ENCODE measurements around the gene MMP24OS. TPM values are rescaled to one million over a fixed set of nuclear protein-coding genes. Genes with fewer than 3 reads are reported as not detected.
"Not testable (repeated sequence)": the region's sequence is repeated elsewhere in the genome, so short reads cannot be mapped to it uniquely, and the experiment has no call there.

The MMP24OS gene
- total RNA-seq, 1 donor from 2014 or later, result 50.1 TPM

DNA sequence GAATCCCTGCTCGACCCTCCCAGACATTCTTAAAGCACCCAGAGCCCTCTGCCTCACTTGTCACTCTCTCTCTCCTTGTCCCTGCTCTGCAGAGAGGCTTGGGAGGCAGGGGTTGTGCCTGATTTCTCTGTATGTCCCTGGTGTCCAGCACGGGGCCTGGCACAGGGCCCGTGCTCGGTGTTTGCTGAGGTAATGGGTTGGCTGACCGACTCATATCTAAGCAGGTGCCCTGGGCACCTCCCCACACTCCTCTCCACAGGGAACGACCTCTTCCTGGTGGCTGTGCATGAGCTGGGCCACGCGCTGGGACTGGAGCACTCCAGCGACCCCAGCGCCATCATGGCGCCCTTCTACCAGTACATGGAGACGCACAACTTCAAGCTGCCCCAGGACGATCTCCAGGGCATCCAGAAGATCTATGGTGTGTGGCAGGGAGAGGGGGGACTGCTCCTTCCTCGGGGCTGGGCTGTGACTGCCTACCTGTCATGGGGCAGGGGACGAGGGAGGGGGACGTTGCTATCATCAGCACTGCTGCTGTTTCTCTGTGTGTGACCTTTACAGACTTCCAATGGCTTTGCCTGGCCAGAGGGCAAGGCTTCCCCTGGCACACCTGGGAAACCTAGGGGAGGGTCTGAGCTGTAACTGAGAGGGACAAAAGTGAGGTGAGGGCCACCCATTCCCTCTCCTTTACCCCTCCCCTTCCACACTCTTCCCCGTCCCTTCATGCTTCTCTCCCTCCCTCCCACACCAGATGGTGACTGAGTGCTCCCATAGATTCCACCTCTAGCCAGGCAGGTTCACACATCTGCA lies 14.2 kb downstream of the MMP24OS start:
- ATAC-seq (peak; percentile 51), DNase-seq (ENCODE audit: missing footprints) (no peak)
- intact Hi-C loops (cut with DNase I), result no loop called here

- DNase-seq (ENCODE audit: missing footprints); intact Hi-C loops (cut with DNase I): not testable (repeated sequence)
- ATAC-seq, result peak; percentile 68
Observed at GRCh38 chr20:35262731-35263531, 15.0 kb downstream of the MMP24OS start.

DNA sequence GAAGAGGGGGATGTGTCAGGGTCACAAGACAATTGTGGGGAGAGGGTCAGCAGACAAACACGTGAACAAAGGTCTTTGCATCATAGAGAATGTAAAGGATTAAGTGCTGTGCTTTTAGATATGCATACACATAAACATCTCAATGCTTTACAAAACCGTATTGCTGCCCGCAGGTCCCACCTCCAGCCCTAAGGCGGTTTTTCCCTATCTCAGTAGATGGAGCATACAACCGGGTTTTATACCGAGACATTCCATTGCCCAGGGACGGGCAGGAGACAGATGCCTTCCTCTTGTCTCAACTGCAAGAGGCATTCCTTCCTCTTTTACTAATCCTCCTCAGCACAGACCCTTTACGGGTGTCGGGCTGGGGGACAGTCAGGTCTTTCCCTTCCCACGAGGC lies 15.6 kb downstream of the MMP24OS start:
- DNase-seq (ENCODE audit: missing footprints); ATAC-seq; intact Hi-C loops (cut with DNase I): not testable (repeated sequence)

DNA sequence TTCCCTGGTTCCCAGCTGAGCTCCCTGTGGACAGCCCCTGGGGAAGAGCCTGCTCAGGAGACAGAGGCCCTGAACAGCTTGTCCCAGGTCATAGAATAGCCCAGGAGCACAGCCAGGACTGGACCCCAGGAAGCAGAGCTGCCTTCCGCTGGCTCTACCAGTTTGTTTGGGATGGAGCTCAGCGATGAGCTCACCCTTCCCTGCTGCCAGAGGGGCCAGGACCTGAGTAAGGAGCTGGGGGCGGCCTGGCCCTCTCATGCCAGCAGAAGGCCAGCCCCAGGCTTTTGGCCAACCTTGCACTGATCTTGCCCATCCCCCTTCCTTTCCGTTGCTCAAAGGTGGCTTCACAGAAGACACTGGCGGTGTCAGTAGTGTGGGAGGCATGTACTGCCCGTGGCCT lies 17.5 kb downstream of the MMP24OS start:
- ATAC-seq, result no peak
- intact Hi-C loops (cut with DNase I), result no loop called here

GRCh38 chr20:35257175-35257909 lies 20.6 kb downstream of the MMP24OS start:
- DNase-seq (ENCODE audit: missing footprints), result no peak
- ATAC-seq, result peak; percentile 28
- intact Hi-C loops (cut with DNase I), result no loop called here

More for the DNA sequence above, 17.5 kb downstream of the MMP24OS start:
- no peak for DNase-seq (ENCODE audit: missing footprints)

DNA sequence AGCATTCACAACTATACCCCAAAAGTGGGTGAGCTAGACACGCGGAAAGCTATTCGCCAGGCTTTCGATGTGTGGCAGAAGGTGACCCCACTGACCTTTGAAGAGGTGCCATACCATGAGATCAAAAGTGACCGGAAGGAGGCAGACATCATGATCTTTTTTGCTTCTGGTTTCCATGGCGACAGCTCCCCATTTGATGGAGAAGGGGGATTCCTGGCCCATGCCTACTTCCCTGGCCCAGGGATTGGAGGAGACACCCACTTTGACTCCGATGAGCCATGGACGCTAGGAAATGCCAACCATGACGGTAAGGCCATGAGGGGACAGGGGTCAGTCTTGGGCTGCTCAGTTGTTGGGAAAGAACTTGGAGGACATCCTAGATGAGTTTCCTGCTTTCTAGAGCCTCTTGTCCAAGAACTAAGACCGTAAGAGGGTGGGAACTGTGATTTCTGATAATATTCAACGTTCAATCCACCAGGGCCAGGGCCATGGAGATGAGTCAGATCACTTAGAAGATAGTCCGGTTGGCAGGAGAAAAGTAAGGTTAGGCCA lies 23.4 kb downstream of the MMP24OS start:
- DNase-seq (ENCODE audit: missing footprints) (no peak), ATAC-seq (no peak)
- intact Hi-C loops (cut with DNase I), result no loop called here

GRCh38 chr20:35253010-35253409 lies 24.9 kb downstream of the MMP24OS start:
- intact Hi-C loops (cut with DNase I), result no loop called here
- DNase-seq (ENCODE audit: missing footprints) (no peak), ATAC-seq (no peak)

DNA sequence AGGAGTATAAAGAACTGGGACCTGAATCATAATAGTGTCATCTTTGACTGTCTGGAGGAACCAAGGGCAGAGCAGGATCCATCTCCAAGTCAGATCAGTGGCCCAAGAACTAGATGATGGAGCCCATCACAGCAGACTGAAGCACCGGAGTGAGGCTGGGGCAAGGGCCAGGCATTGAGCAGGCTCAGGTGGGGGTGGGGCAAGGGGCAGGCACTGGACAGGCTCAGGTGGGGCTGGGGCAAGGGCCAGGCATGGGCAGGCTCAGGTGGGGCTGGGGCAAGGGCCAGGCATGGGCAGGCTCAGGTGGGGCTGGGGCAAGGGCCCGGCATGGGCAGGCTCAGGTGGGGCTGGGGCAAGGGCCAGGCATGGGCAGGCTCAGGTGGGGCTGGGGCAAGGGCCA lies 25.3 kb downstream of the MMP24OS start:
- intact Hi-C loops (cut with DNase I); DNase-seq (ENCODE audit: missing footprints); ATAC-seq: not testable (repeated sequence)

DNA sequence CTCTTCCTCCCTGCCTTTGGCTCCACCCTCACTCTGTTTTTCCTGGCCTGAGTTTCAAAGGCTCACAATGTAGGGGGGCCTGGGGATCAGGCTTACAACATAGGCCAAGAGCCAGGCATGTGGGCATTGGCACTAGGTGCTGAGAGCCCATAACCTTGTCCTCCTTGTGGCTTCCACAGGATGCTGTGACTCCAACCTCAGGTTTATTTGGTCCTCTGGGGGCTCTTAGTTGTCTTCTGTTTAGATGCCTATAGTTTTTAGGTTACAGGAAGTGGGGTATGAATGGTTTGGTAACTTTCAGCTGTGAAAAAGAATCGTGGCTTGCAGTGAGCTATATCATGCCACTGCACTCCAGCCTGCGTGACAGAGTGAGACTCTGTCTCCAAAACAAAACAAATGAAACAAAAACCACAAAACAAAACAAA lies 25.9 kb downstream of the MMP24OS start:
- intact Hi-C loops (cut with DNase I), result no loop called here
- DNase-seq (ENCODE audit: missing footprints) (no peak), ATAC-seq (no peak)

DNA sequence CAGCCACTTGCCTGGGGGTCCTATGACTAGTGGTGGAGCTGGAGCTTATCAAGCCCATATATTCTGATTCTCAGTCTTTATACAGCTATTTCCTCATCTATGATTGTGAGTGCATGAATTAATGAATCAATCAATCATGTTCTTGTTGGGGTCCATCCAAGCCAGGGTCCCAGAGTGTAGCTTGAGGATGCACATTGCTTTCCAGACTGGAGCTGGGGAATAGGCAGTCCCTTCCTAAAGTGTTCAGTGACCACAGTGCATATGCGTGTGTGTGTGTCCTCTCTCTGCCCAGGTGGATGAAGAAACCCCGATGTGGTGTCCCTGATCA lies 26.3 kb downstream of the MMP24OS start:
- ATAC-seq (no peak), DNase-seq (ENCODE audit: missing footprints) (no peak)
- intact Hi-C loops (cut with DNase I), result no loop called here

DNA sequence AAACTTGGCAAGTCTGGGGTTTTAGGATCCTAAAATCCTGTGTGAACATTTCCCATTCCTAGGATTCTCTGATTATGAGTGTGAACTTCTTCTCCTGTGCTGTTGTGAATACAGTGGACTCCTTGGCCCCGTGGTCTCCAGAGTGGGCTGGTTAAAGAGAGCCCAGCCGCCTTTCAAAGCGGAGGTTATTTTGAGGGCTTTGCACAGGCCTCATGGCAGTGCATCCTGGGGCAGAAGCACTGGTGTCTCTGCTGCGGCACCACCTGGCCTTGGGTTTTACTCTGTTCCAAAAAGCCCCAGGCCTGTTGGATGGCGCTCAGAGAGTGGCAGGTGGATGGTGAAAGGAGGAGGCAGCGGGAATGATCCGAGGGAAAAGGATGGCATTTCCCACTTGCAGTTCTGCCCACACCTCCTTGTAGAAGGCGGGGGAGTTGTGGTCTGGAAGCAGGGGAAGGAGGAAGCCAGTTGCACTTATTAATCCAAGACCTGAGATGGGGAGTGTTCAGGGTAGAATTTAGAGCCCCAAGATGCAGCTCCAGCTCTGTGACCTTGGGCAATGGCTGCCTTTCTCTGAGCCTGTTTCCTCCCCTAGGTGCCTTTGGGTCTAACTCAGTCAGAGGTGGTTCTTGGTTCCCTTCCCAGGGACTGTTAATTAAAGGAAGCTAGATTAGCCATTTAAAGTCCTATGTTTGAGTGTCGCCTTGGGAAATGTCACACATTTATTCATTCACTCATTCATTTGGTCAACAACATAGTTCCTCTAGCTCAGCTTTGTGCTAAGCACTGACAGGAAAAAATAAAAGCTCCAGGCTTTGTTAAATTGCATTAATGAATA lies 29.1 kb downstream of the MMP24OS start:
- no peak for DNase-seq (ENCODE audit: missing footprints)
- no peak for ATAC-seq
- intact Hi-C loops (cut with DNase I), result no loop called here

DNA sequence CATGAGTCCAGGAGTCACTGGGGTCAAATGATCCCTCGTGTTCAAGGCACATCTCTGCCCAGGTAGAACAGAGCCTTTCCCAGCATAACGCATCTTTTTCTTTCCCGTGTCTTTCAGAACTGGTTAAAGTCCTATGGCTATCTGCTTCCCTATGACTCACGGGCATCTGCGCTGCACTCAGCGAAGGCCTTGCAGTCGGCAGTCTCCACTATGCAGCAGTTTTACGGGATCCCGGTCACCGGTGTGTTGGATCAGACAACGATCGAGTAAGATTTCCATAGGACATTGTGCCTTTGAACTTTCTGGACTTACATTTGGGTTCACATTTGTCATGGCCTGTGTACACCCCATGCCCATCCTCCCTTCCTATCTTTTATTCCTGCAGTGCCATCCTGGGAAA lies 31.2 kb downstream of the MMP24OS start:
- ATAC-seq (no peak), DNase-seq (ENCODE audit: missing footprints) (no peak)
- intact Hi-C loops (cut with DNase I), result no loop called here

DNA sequence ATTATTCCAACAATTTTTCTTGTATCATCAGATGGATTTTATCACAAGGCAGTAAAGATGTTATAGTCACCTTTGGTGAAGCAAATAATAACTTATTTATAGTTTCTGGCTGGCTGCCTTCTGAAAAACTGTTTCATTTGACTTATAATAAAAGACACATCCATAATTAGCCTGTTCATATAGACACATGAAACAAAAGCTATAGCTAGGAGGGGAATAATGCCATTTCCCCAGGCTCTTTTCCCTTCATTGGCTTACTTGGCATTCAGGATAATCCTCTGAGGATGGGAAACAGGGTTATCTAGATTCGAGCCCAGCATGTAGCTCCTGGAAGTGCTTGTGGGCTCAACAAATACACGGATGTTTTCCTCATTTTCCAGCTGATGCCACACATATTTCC lies 33.9 kb downstream of the MMP24OS start:
- DNase-seq (ENCODE audit: missing footprints), result no peak
- intact Hi-C loops (cut with DNase I), result no loop called here
- ATAC-seq, result no peak

DNA sequence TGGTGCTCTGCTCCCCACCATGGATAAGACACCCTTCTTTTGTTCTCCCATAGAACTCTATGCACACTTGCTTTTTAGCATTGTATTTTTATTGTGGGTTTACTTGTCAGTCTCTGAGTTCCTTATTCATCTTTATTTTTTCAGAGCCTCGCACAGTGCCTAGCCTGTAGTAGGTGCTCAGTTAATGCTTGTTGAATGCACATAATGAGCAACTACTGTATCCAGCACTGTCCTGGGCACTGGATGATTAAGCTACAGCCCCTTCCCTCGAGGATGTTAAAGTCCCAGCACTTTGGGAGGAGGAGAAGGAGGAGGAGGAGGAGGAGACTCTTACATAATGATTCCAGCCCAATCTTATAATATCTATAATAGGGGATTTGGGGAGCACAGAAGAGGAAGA lies 34.6 kb downstream of the MMP24OS start:
- intact Hi-C loops (cut with DNase I), result no loop called here
- ATAC-seq, result no peak

GRCh38 chr20:35240811-35241293 lies 37.1 kb downstream of the MMP24OS start:
- ATAC-seq (no peak), DNase-seq (ENCODE audit: missing footprints) (no peak)
- intact Hi-C loops (cut with DNase I), result no loop called here

More for the DNA sequence above, 34.6 kb downstream of the MMP24OS start:
- DNase-seq (ENCODE audit: missing footprints), result no peak

DNA sequence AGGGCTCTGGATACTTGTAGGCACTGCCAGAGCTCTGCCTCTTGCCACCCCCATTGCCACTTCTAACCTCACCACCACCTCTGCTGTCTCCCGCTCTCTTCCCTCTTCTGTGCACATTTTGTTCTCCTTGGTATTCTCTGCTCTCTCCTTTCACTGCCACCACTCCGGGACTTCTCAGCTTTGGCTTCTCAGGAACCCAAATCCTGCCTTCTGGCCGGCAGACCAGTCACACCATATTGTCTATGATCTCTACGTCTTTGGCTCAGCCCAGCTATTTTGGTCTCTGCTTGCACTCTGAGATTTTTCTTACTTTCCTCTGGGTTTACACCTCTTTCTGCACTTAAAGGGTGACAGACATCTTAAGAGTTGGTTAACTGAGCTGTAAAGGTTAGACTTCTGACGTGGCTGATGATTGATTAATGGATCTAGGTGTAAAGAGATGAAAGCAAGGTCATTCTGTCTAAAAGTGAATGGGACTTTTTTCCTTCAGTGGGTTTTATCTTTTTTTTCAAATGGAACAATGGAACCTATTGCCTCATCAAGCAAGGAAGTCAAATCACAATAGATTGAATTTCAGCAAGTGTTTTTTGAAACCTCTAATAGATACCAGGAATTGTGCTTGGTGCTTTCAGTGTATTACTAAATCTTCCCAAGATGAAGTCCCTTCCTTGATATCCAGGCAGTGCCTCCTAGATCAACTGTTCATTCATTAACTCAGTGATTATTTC lies 37.7 kb downstream of the MMP24OS start:
- DNase-seq (ENCODE audit: missing footprints) (no peak), ATAC-seq (no peak)
- intact Hi-C loops (cut with DNase I), result no loop called here

GRCh38 chr20:35238735-35239134 lies 39.2 kb downstream of the MMP24OS start:
- ATAC-seq (no peak), DNase-seq (ENCODE audit: missing footprints) (no peak)
- intact Hi-C loops (cut with DNase I), result no loop called here

DNA sequence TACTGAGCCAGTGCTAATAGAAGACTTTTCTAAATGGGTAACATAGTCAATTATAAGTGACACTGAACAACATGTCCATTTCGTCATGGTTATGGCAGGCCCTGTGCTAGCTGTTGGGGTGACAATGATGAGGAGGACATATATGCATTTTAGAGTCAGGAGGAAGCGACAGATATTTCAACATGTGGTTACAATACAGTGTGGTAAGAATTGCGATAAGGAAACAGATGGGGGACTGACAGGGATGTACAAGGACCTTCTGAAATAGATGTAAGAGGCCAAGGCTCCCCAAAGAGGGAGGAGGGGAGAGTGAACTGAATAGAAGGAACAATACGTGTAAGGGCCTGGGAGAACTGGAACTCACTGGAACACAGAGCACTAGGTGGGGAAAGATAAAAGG lies 39.8 kb downstream of the MMP24OS start:
- no peak for DNase-seq (ENCODE audit: missing footprints)
- ATAC-seq, result no peak
- intact Hi-C loops (cut with DNase I), result no loop called here
